ENCODE measurements around the gene PRDM7. TPM values are rescaled to one million over a fixed set of nuclear protein-coding genes. Genes with fewer than 3 reads are reported as not detected.

PRDM7 gene
- total RNA-seq, 1 donor from 2014 or later: not detected

- DNase-seq (ENCODE audit: low read depth, low spot score): no peak
These were observed 39.9 kb downstream of the PRDM7 start for GRCh38 chr16:90037276-90037675.

- DNase-seq (ENCODE audit: low read depth, low spot score): no peak
These were observed 41.2 kb downstream of the PRDM7 start for GRCh38 chr16:90035902-90036301.

GRCh38 chr16:90034504-90034903, 42.6 kb downstream of the PRDM7 start:
- no peak for DNase-seq (ENCODE audit: low read depth, low spot score)

- DNase-seq (ENCODE audit: low read depth, low spot score): no peak
These were observed 43.7 kb downstream of the PRDM7 start for GRCh38 chr16:90033387-90033786.

- no peak for DNase-seq (ENCODE audit: low read depth, low spot score)
These were observed 44.3 kb downstream of the PRDM7 start for GRCh38 chr16:90032674-90033331.

- DNase-seq (ENCODE audit: low read depth, low spot score): no peak
These were observed 45.0 kb downstream of the PRDM7 start for GRCh38 chr16:90031931-90032673.

GRCh38 chr16:90031186-90031930, 45.8 kb downstream of the PRDM7 start:
- DNase-seq (ENCODE audit: low read depth, low spot score): no peak

GRCh38 chr16:90028985-90029384, 48.1 kb downstream of the PRDM7 start:
- DNase-seq (ENCODE audit: low read depth, low spot score): no peak

- DNase-seq (ENCODE audit: low read depth, low spot score): no peak
These were observed 49.5 kb downstream of the PRDM7 start for GRCh38 chr16:90027611-90028010.

- DNase-seq (ENCODE audit: low read depth, low spot score): no peak
These were observed 51.0 kb downstream of the PRDM7 start for GRCh38 chr16:90026135-90026534.

- no peak for DNase-seq (ENCODE audit: low read depth, low spot score)
These were observed 54.1 kb downstream of the PRDM7 start for GRCh38 chr16:90023078-90023447.

- DNase-seq (ENCODE audit: low read depth, low spot score): peak; percentile 53
These were observed 54.7 kb downstream of the PRDM7 start for GRCh38 chr16:90022209-90023077.

- no peak for DNase-seq (ENCODE audit: low read depth, low spot score)
These were observed 56.2 kb downstream of the PRDM7 start for GRCh38 chr16:90020838-90021382.

GRCh38 chr16:90020260-90020837, 56.8 kb downstream of the PRDM7 start:
- DNase-seq (ENCODE audit: low read depth, low spot score): no peak

- no peak for DNase-seq (ENCODE audit: low read depth, low spot score)
These were observed 57.4 kb downstream of the PRDM7 start for GRCh38 chr16:90019543-90020259.

- DNase-seq (ENCODE audit: low read depth, low spot score): no peak
These were observed 58.2 kb downstream of the PRDM7 start, which contains the start of gene DBNDD1 for GRCh38 chr16:90018652-90019542. DBNDD1 (minus strand) TSS chr16:90019456; CDS start chr16:90019341, 115 bp downstream.

- DNase-seq (ENCODE audit: low read depth, low spot score): no peak
These were observed 58.9 kb downstream of the PRDM7 start for GRCh38 chr16:90018297-90018651.

GRCh38 chr16:90016339-90016950, 60.7 kb downstream of the PRDM7 start:
- no peak for DNase-seq (ENCODE audit: low read depth, low spot score)
